ENCODE measurements around the gene SLC43A2.

GRCh38 chr17:1583556-1583955, 45.1 kb downstream of the SLC43A2 start:
- TF ChIP-seq GATA2 (IDR thresholded peaks at IDR 0.05; ENCODE audit: low read depth, low read length) = no peak
- no peak for TF ChIP-seq GATA3 (IDR thresholded peaks at IDR 0.05; ENCODE audit: low read depth, low read length)
